ENCODE data around the gene TACR2.

TACR2 gene

DNA sequence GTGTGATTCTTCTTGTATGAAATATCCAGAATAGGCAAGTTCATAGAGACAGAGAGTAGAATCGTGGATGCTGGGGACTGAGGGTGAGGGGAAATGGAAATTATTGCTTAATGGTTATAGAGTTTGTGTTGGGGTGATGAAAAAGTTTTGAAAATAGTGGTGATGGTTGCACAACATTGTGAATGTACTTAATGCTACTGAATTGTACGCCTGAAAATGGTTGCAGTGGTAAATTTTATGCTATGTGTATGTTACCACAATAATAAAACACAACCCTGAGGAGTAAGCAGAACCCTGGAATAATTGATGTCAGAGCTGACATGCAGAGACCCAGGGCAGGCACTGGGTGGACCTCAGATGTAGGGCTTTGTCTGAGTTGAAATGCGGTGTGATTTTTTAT lies 57.6 kb downstream of the TACR2 start:
- no peak overlapping the region for H3K4me3 ChIP-seq
- DNase-seq (ENCODE audit: low spot score in 2 of 2): no peak
- no peaks in the 10 kb centered on the region for H3K9me3 ChIP-seq
- H3K4me1 ChIP-seq: no peaks in the 10 kb centered on the region
- in situ Hi-C loops (cut with MboI; ENCODE audit: low sequenced_read_pairs): no loop called here
- H3K27me3 ChIP-seq (ENCODE audit: low read depth): no peaks in the 10 kb centered on the region
- H3K36me3 ChIP-seq (replicated peaks): no peaks in the 10 kb centered on the region; the same call in 1 of the 2 replicates

DNA sequence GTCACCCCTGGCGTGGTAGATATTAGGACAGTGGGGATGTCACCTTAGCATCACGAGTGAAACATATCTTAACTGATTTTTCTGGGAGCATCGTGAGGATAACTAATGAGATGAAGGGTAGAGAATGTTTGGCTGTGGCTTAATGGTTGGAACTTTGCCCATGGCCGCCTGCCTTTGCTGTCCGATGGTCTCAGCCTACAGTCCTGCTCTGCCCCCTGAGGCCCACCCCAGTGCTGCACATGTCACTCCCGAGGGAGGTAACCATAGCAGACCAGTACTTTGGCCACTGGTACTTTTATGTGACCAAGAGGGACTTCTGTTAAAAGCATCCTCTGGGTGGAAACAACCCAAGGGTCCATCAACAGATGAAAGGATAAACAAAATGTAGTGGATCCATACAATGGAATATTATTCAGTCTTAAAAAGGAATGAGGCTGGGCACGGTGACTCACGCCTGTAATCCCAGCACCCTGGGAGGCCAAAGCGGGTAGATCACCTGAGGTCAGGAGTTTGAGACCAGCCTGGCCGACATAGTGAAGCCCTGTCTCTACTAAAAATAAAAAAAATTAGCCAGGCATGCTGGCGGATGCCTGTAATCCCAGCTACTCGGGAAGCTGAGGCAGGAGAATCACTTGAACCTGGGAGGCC lies 58.4 kb downstream of the TACR2 start:
- in situ Hi-C loops (cut with MboI; ENCODE audit: low sequenced_read_pairs): no loop called here
- no peak for DNase-seq (ENCODE audit: low spot score in 2 of 2)
- Histone ChIP-seq H3K36me3 (replicated peaks) (no peaks in the 10 kb centered on the region; the same call in 1 of the 2 replicates), H3K27me3 (ENCODE audit: low read depth) (no peaks in the 10 kb centered on the region), H3K4me1 (no peaks in the 10 kb centered on the region), H3K4me3 (no peak overlapping the region), H3K9me3 (no peaks in the 10 kb centered on the region)

DNA sequence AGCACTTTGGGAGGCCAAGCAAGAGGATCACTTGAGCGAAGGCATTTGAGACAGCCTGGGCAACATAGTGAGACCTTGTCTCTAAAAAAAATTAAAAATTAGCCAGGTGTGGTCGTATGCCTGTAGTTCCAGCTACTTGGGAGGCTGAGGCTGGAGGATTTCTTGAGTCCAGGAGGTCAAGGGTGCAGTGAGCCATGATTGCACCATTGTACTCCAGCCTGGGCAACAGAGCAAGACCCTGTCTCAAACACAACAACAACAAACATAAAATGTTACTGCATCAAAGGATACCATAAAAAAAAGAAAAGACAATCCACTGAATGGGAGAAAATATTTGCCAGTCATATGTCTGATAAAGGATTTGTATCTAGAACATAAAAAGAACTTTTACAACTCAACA lies 60.5 kb downstream of the TACR2 start:
- no peaks in the 10 kb centered on the region; the same call in 1 of the 2 replicates for H3K36me3 ChIP-seq (replicated peaks)
- no peaks in the 10 kb centered on the region for H3K27me3 ChIP-seq (ENCODE audit: low read depth)
- H3K4me3 ChIP-seq: no peak overlapping the region
- in situ Hi-C loops (cut with MboI; ENCODE audit: low sequenced_read_pairs): no loop called here
- H3K4me1 ChIP-seq: no peaks in the 10 kb centered on the region
- H3K9me3 ChIP-seq: no peaks in the 10 kb centered on the region
- no peak for DNase-seq (ENCODE audit: low spot score in 2 of 2)

DNA sequence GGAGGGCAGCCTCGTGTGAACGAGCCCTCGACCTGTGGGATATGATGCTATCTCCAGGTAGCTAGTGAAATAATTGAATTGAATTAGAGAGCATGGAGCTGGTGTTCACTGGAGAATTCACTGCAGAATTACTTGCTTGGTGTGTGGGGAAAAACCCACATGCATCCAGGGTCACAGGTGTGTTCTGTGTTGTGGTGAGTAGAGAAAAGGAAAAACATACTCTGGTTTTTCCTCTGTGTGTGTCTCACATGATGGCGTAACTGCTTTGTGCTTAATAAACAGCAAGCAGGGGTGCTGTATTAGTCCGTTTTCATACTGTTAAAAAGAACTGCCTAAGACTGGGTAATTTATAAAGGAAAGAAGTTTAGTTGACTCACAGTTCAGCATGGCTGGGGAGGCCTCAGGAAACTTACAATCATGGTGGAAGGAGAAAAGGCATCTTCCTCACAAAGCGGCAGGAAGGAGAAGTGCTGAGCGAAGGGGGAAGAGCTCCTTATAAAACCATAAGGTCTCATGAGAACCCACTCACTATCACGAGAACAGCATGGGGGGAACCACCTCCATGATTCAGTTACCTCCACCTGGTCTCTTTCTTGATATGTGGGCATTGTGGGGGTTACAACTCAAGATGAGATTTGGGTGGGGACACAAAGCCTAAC lies 62.6 kb downstream of the TACR2 start:
- no peak for DNase-seq (ENCODE audit: low spot score in 2 of 2)
- in situ Hi-C loops (cut with MboI; ENCODE audit: low sequenced_read_pairs): no loop called here
- Histone ChIP-seq H3K4me1 (no peaks in the 10 kb centered on the region), H3K36me3 (replicated peaks) (peaks cover 2% of the 10 kb centered on the region; the same call in 1 of the 2 replicates), H3K4me3 (no peak overlapping the region), H3K27me3 (ENCODE audit: low read depth) (no peaks in the 10 kb centered on the region), H3K9me3 (no peaks in the 10 kb centered on the region)

All from HAP-1 (cell line).